HG03066 (cell line): ENCODE measurements around the gene CNTNAP4.

Experiments
- ATAC-seq: cut with Tn5 transposase; IDR thresholded peaks from one replicate; pipeline ENCODE4 v1.9.1; 2021; ENCODE audit warnings: low read depth; ENCODE audit not compliant: unreplicated experiment

CNTNAP4 gene

DNA sequence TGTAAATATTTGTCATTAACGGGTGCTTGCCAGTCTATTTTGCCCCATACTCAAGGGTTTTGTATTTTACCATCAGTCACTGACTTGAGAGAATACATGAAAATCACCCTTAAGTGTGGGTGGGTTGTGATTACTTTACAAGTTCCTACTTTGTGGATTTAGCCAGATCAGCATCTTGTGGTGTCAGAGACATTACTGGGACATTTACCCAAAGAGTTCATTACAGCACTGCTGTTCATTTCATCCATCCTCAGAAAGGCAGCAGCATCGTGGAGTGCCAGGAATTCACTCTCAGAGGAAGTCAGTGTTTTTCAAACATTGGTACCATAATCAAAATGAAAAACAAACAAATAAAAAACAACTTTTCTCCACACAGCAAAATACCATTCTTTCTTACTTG, 110.8 kb downstream of the CNTNAP4 start:
- no peak for ATAC-seq

DNA sequence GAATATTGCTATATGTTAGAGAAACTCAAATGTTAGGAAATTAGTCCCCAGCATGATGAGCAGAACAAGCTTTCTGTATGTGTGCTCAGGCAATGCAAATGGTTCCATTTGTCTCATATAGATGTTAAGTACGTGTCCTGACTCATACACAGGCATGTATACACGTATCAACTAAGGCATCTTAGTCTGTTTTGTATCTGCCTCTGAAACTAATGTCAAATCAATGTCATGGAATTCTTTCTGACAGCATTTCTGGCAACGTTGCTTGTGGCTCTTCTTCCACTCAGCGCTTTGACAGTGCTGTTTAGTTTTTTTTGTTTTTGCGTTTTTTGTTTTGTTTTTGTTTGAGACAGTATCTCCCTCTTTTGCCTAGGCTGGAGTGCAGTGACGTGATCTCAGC, 111.9 kb downstream of the CNTNAP4 start:
- ATAC-seq, result no peak

DNA sequence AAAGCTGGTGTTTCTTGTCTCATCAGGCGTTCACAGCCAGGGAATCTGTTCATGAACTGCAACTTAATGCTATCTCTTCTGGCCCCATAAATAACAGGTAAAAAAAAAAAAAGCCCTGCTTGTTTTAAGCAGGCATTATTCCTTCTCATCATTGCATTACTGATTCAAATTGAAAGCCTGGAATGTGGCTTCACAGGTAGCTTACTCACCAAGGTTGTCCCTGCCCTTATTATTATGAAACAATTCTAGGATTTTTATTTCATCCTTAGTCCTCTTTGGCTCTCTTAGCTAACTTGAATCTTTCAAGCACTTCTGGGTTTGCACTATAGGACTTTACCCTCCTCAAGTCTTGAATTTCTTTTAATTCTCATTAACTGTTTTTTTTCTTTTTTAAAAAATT, 113.3 kb downstream of the CNTNAP4 start:
- ATAC-seq, result no peak

DNA sequence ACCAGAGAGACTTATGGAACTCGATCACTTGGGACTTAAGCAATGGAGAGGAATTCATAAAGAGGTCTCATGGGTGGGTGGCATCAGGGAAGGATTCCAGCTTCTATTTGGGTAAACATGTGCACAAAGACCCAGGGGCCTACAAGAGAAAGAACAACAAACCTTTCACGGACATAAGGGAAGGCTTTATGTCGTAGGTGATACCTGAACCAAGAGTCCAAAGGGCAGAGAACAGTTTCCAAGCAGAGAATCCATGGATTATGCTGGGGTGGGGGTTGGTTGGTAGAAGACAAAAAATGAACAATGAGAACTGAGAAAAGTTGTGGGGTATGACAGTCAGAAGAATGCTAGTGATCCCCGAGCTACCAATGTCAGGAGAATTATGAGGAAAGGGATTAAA, 119.8 kb downstream of the CNTNAP4 start:
- no peak for ATAC-seq

DNA sequence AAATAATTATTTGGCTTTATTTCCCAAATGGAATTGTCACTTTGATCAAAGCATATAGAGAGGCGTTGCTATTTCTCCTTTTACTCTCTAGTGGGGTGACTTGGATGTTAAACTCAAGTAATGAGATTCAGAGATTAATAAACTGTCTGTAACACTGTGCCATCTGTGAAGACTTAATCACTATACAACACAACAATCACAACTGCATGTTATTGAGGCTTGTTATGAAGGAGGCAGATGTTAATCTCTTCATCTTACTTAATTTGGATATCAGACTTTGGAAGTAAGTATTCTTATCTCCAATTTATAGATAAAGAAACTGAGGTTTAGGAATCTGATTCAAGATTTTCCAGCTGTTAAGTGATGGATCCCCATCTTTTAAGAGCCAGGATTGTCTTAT, 132.5 kb downstream of the CNTNAP4 start:
- ATAC-seq, result no peak

DNA sequence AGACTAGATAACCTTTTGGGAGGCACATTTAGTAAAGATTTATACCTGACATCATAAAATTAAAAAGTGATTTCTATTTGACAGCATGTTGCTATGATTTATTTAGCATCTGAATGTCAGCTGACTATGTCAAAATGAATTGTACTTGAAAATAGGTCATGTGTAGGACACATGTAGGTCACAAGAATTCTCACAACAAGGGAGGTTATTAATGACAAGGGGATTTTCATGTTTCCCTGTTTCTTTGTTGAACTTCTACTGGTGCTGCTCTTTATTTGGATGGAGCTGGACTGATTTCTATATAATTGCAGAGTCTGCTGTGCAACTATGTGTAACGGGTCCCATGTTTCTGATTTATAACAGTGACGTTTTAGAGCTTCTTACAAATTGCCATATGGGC, 144.4 kb downstream of the CNTNAP4 start:
- no peak for ATAC-seq

DNA sequence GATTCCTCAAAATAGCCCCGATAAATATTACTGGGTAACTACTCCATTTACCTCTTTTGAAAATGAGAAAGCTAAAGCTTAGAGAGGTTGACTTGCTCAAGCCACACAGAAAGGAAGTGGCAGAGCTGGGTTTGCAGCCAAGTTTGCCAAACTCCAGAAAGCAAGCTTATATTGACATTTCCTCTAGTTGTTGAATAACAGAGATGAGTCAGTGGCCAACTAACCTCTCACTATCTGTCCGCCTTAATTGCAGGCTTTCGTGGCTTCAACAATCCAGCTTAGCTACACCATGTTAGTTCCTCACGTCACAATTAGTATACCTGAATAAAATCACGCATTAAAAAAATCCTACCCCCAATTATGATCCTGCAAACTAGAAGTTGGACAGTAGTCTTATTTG, 151.7 kb downstream of the CNTNAP4 start:
- ATAC-seq, result no peak

DNA sequence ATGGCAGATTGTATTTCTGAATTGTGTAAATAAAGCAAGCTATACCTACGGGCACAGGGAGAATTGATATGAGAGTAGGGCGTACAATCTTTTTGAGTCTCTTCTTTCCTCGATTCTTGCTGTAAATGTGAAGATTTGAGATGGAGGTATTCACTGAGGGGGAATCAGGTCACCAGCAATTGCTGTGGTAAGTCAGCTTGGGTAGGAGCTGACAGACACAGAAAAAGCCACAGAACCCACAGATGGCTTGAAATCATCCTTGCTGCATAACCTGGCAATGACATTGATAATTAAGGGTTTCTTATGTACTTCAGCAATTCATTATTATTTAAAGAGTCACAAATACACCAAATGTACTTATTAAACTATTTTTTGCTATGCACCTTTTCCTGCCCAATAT, 164.2 kb downstream of the CNTNAP4 start:
- no peak for ATAC-seq

DNA sequence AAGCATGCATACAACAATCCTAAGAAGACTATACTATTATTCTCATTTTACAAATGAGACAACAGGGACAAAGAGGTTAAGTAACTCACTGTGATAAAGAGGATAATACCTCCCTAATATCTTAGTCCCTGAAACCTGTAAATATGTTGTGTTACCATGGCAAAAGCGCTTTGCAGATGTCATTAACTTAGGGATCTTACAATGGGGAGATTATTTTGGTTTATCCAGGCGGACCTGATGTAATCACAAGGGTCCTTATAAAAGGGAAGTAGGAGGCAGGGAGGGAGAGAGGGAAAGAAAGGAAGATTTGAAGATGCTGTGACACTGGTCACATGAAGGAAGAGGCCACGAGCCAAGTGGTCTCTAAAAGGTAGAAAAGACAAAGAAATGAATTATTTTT, 164.7 kb downstream of the CNTNAP4 start:
- ATAC-seq, result no peak

DNA sequence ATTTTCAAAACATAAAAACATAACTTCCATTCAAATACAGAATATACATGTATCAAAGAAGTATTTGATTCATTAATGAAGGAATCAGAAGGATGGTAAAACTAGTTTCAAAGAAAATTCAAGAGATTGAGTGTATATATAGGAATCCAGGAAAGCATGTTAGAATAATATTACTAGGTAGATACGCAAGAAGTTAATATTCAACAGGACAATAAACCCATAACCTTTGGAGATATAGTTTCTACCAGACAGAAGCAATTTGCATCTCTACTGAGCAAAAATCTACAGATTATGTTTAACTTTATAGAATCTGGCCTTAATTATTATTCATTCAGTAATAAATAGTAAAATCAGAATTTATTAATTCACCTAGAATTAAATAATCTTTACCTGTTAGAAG, 166.8 kb downstream of the CNTNAP4 start:
- no peak for ATAC-seq

DNA sequence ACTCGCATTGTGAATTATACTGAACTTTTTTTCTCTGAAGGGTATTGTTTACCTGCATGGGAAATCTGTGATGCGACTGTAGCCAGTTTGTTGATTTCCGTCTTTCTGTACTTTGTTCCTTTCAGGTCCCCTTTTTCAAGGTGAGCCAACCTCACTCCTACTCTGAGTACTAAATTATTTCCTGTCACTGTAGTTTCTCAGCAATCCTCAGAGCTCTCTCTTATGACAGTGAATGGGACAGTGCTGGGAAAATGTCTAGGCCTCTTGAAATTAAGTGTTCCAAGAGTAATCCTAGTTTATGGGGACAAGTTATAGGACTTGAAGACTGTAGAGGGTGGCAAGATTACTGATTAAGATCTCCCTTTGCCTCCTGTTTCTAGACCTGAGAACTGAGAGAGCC, 167.6 kb downstream of the CNTNAP4 start:
- ATAC-seq, result no peak

DNA sequence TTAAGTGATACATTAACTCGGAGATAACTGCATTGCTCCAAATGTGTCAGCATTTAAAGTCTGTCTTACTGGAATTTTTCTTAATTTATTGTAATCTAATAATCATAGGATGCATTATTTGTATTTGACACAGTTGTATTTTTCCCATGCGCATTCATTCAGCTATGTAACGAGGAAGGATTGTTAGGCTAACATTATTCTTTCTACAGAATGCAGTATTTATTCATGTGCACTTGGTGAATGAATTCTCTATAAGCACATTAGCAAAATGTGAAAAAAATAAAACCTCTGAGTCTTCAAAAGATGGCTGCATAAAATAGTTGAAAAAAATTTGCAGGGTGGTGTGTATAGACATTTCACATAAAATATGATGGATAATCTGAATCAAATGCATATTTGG, 168.6 kb downstream of the CNTNAP4 start:
- ATAC-seq, result no peak

DNA sequence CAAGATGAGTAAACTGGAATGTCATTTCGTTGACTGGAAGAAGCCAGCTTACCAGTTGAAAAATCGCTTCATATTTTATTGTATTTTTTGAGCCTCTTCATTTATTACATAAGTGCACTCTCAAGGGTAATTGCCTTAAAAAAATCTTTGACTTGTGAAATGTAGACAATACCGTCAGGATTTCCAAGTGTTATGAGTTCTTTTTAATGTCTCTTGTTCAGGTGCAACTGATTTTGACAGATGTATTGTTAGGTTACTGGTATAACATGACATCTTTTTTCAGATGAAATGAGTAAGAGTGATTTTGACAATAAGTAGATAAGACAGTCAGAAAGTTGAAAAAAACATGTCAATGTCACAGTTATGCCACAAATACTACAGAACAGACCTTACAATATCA, 169.1 kb downstream of the CNTNAP4 start:
- no peak for ATAC-seq

DNA sequence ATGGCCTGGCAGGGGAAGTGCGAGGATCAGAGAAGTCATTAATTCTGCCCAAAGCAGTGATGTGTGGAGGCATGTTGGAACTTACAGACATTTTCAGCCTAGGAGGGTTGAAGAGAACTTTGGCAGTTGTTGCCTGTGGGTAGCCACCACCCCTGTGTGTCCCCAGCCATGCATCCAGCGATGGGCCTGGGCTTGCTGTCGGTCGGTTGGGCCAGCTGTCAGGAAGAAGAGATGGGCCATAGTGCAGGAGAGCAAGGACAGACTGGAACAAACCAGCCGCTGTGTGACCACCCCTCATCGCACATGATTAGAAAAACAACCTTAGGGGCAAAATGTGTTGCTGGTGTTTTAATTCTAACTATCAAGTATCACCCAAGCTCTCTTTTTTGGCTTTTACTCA, 173.7 kb downstream of the CNTNAP4 start:
- ATAC-seq, result no peak

DNA sequence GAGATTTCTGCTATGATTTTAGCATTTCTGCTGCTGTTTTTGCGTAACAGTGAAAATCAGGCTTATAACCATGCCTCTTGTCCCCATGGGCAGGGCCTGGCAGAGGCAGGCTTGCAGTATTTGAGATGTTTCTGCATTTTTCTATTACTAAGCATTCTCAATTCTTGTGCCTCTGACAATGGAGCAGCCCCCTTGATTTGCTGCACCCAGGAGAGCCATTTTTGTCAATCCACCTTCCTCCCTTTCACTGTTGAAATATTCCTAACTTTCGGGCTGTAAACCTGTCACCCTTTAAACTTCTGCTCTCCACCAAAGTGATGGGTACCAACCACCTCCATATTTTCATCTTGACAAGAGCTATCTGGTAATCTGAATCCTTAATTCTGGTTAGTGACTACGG, 178.1 kb downstream of the CNTNAP4 start:
- ATAC-seq, result no peak

DNA sequence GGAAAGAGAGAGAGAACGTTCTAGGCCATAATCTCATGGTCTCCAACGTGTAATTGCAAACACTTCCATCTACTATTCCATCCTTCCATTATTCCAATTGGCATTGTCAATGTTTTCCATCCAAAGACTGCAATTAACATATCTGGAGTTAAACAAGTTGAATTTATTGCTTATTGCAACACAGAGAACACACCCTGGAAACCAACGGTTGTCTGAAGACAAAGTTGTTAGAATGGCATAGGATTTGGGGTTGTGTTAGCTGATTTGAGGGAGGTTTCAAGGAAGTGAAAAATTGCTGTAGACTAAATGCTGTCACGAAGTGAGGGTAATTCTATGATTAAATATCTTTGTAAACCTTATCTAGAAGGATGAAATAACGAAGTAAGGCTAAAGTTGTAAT, 178.8 kb downstream of the CNTNAP4 start:
- no peak for ATAC-seq

DNA sequence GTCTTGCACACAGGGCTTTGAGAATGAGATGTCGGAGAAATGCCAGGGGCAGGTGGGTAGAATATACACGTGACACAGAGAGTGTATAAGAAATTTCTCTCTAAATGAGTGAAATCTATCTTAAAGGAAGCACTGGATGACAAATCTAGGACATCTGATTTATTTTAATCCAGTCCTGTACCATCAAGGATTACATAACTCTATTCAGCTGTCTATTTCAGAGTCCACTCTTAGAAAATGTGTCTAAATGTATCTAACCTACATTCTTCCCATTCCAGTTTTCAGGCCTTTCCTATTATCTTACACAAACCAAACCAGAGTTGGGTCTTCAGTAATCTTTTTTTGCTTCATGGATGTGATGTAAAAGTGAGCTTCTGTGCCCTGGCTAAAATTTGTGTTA, 181.9 kb downstream of the CNTNAP4 start:
- no peak for ATAC-seq

DNA sequence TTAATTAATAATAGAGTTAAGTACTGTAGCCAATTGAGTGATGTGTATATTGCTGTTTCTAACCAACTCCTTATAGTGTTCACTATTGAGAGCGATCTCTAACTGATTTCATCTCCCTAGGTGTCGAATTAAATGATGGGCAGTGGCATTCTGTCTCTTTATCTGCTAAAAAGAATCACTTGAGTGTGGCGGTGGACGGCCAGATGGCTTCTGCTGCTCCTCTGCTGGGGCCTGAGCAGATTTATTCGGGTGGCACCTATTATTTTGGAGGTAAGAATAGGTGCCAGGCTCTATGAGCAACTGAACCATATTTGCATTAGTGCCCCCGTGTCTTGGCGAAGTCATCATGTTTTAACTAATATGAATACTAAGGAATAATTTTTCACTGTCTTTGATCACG, 184.6 kb downstream of the CNTNAP4 start:
- no peak for ATAC-seq

DNA sequence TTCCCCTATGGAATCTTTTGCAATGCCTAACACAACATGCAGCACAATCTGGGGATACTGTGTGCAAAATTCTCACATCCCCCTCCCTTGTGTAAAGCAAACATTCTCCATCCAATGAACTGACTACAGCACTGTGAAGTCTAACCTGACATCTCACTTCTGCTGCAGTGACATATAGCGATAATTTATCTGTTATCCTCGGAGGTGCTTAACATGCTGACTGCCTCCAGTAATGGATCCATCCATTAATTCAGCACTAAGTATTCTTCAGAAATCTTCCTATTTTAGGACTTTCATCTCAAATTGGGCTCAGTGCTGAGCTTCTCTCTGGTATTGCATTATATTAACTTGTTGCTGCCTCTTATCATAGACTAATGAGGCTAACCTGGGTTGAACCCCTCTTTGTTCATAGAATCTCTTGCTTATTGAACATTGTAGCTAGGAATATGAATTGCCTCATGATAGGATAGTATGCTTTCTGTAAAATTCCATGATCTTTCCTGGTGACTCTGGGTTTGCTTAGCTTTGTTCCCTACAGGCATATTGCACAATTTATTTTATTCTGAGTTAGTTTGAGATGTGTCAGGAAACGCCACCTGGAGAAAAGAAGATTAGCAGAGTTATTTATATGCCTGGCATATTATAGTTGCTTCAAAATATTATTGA, 187.9 kb downstream of the CNTNAP4 start:
- ATAC-seq, result no peak

DNA sequence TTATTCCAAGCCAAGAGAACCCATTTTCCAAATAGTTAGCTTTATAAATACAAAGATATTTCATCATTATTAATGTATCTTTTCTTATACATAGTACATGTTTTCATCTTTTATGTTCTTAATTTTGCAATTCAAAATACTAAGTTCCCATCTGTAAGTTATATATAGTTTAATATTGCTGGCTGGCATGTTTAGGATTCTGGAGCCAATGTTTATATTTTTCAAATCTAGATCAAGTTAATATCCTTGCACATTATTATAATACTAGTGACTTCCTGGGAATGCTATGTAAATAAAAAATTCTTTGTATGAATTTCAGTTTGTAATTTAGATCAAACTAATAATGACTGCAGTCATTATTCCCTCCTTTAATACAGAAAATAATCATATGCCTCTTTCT, 189.7 kb downstream of the CNTNAP4 start:
- no peak for ATAC-seq

DNA sequence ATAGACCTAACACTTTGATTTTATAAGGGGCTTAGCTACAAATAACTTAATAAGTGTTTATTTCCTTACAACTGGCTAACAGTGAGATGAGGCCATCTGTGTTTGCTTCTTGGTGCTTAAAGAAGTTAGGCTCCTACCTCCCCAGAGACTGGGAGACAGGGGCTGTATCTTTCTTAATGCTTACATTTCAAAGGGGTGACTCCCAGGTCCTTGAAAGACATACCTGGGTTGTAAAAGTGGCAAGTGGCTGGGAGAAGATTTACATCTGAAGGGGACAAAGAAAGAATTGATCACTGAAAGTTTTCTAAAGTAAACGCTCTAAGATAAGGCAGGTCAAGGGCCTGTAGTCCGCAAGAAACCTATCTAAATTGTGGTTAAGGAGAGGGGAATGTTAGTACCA, 196.8 kb downstream of the CNTNAP4 start:
- no peak for ATAC-seq

DNA sequence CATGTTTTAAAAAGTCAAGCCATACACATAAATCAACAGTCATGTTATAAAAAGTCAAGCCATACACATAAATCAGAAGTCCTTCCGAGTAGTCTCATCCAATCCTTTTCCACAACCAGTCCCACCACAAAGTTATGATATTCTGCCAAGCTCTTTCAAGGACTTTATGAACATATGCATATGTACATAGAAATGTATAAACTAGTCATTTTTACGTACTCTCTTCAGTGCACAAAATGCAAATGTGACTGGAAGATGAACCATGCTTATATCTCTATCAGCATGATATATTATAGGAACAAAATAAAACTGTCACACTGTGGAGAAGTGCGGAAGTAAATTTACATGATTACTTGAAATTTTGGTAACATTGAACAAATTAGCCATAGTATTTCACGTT, 200.9 kb downstream of the CNTNAP4 start:
- ATAC-seq, result no peak

DNA sequence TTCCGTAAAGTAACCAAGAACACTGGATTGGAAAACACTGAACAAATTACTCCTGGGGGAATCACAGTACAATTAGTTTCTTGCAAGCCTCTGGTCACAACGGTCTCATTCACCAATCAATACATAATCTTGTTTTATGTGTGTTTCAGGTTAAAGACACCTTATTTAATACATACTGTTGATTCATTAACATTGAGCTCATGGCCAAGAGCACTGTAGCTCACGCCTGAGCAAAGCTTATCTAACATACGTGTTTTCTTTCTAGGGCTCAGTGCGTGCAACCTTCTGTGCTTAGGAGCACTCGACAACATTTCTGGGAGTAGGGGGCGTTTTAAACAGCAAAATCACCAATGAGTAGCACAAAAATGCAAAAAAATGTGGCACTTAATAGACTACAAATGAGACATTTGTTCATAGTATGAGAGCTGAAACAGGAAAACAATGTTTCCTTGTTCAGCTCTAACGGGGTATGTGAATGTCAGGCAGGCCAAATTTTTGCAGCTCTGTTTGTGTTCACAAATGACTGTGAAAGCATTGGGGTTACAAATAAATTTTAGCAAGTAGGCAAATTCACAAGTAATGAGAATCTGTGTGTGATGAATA, 206.2 kb downstream of the CNTNAP4 start:
- ATAC-seq, result no peak
